Thoracic aorta (tissue), 2 donors: Measurements from ENCODE around the gene OTOA. TPM values are rescaled to one million over a fixed set of nuclear protein-coding genes. Genes with fewer than 3 reads are reported as not detected.
A peak's percentile ranks its signal among the peaks of the same experiment; 100 is the strongest.
"Not testable (repeated sequence)": the region's sequence is repeated elsewhere in the genome, so short reads cannot be mapped to it uniquely, and the experiment has no call there.

Source experiments
- ATAC-seq: fragments of 150-250 bp; one replicate; pipeline ENCODE4 v1.8.0; 2017; ENCODE audit warnings: low read depth; ENCODE audit not compliant: insufficient number of reproducible peaks, low FRiP score
- DNase-seq: peaks from one replicate; pipeline ENCODE4 v3.0.0-alpha.2; 2020; ENCODE audit warnings: low spot score
- H3K27ac ChIP-seq, 2 donors: fragments of 200-600 bp; sonication (generic); 1 replicate in 1 of 2; 2 replicates in 1 of 2; pipeline ENCODE4 v1.5.1; 2016; ENCODE audit warnings: mild to moderate bottlenecking in 2 of 2, moderate library complexity in 2 of 2
- H3K27me3 ChIP-seq: fragments of 200-600 bp; sonication (generic); replicated peaks from 2 replicates; pipeline ENCODE4 v1.6.0; 2016; ENCODE audit warnings: mild to moderate bottlenecking; ENCODE audit not compliant: insufficient read depth
- H3K36me3 ChIP-seq: fragments of 200-600 bp; sonication (generic); one replicate; pipeline ENCODE4 v1.5.1; 2016
- H3K4me1 ChIP-seq, 2 donors: fragments of 200-600 bp; sonication (generic); 1 replicate in 1 of 2; 2 replicates in 1 of 2; pipeline versions ENCODE4 v1.5.1 to v1.6.0; 2016; ENCODE audit warnings: low read depth in 2 of 2, mild to moderate bottlenecking in 1 of 2; ENCODE audit not compliant: control insufficient read depth in 1 of 2
- H3K4me3 ChIP-seq: fragments of 200-600 bp; sonication (generic); 2 replicates; pipeline ENCODE4 v1.5.1; 2016; ENCODE audit warnings: mild to moderate bottlenecking
- H3K9me3 ChIP-seq: fragments of 200-600 bp; sonication (generic); 2 replicates; pipeline ENCODE4 v1.5.1; 2016
- total RNA-seq, 2 donors: library from RNA; depleted of rRNA; stranded (reverse); fragments of >200 nt; gene quantifications; one replicate each; pipeline versions ENCODE4 v1.1.0 to v1.2.3, GENCODE V29; 2016
- TF ChIP-seq, protein P1 (sequence below): fragments of 200-600 bp; sonication (generic); IDR thresholded peaks from one replicate; pipeline ENCODE4 v1.5.1; 2019; ENCODE audit warnings: antibody characterized with exemption

OTOA gene
- total RNA-seq, 2 donors from 2014 or later = 0.21 TPM; not detected in 1

DNA sequence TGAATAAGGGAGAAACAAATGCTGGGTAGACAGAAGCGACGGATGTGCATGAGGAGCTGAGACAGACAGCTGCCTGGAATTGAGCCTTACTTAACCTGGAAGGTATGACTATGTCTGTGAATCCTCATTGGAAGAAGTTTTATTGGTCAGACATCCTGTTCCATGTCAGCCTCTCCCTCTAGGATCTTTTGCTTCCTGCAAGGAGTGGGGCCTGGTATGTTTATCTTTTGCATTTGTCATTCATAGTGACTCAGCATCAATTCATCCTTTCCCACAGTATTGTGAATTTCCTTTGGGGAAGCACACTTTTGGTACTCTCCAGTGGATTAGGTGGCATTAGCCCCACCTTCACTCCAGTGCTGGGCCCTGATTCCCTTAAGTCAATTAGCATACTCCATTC is 105.5 kb downstream of the OTOA start:
- not testable (repeated sequence) for H3K27me3 ChIP-seq, ATAC-seq, H3K9me3 ChIP-seq, DNase-seq, H3K36me3 ChIP-seq, H3K4me3 ChIP-seq, H3K4me1 ChIP-seq, H3K27ac ChIP-seq

DNA sequence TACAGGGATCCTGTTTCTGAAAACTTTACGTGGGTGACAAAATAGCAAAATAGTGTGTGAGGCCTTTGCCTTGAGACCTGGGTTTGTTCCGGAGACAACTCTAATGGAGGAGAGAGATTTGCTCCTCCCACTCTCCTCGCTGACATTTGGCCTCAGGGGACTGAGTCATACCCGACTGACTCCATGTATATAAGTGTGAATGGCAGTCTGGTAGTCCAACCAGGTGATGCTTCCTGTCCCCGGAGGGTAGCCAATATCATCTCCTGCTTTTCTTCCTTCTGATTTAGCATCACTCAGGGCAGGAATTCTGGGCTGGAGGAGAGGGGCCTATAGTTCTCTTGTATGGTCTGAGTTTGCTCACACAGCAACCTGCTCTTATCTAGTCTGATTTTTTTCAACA is 106.8 kb downstream of the OTOA start:
- not testable (repeated sequence) for ATAC-seq, DNase-seq, H3K36me3 ChIP-seq

DNA sequence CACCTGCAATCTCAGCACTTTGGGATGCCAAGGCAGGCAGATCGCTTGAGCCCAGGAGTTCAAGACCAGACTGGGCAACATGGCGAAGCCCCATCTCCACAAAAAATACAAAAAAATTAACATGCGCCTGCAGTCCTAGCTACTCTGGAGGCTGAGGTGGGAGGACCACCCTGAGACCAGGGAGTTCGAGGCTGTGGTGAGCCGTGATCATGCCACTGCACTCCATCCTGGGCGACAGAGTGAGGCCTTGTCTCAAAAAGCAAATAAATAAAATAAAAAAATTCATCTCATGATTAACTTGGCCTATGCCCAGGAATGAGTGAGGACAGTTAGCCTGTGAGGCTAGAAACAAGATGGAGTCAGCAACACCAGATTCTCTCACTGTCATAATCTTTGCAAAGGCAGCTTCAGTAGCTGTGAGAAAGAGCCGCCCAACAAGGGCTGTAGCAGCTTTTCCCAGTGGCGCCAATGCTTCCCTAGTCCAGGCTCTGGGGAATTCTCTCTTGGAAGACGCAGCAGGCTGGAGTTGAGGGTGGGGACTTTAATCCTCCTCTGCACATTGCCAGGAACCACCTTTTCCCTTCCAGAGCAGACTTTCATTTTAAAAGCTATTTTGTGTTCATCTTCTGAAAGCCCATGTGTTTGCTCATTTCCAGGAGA is 108.9 kb downstream of the OTOA start:
- not testable (repeated sequence) for H3K9me3 ChIP-seq, ATAC-seq, H3K4me3 ChIP-seq

More for the DNA sequence above, 106.8 kb downstream of the OTOA start:
- H3K27me3 ChIP-seq, H3K4me1 ChIP-seq, H3K27ac ChIP-seq, H3K4me3 ChIP-seq, H3K9me3 ChIP-seq: not testable (repeated sequence)

DNA sequence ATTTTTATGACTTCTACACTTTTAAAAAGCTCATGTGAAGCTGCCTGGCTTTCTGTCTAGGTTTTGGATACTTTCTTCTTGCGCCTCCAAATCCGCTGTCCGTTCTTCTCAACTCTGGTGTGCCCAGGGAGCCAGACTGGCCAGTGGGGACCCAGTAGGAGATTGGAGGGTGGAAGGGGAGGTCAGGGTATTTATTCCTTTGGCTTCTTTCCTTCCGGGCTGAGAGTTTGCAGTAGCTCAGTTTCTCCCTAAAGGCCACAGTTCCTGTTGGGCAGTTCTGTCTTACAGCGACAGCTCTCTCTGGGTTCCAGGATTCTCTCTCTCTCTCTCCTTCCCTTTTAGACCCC is 109.4 kb downstream of the OTOA start:
- DNase-seq, H3K27ac ChIP-seq, H3K9me3 ChIP-seq, H3K27me3 ChIP-seq, H3K4me1 ChIP-seq, ATAC-seq, H3K36me3 ChIP-seq, H3K4me3 ChIP-seq: not testable (repeated sequence)

More for the DNA sequence above, 108.9 kb downstream of the OTOA start:
- H3K27me3 ChIP-seq, H3K36me3 ChIP-seq, DNase-seq, H3K4me1 ChIP-seq, H3K27ac ChIP-seq: not testable (repeated sequence)

DNA sequence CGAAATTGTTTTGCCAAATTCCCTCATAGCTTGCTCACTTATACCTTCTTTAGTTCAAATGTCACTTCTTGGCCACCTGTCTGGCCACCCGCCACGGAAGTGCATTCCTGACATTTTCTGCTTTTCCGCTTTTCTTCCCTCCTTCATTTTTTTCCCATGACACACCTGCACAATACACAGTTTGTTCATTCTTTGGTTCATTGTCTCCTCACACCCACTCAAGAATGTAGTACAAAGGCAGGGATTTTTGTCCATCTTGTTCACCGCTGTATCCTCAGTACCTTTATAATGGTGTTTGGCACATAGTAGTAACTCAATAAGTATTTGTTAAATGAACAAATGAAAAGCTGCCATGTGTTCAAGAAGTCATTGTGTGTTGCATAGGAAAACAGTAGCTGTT is 116.8 kb downstream of the OTOA start:
- H3K4me1 ChIP-seq, H3K27me3 ChIP-seq, ATAC-seq, H3K9me3 ChIP-seq, H3K4me3 ChIP-seq, H3K36me3 ChIP-seq, DNase-seq, H3K27ac ChIP-seq: not testable (repeated sequence)

DNA sequence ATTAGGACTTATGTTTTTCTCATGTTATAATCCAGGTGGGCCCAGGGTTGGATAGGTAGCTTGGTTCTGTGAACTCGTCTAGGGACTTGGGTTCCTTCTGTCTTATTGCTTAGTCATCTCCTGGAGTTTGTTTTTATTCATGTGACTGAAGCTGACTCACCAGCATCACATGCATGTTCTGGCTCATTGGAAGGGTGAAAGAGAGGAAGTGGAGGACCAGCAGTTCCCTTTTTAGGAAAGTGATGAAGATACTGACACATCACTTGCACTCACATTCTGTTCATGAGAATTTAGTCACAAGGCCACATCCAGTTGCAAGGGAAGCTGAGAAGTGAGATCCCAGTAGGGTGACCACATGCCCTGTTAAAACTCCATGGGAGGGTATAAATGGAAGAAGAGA is 126.7 kb downstream of the OTOA start:
- peak; percentile 59 for ATAC-seq
- H3K9me3 ChIP-seq, H3K36me3 ChIP-seq, DNase-seq, H3K27ac ChIP-seq, H3K4me1 ChIP-seq, H3K27me3 ChIP-seq, H3K4me3 ChIP-seq: not testable (repeated sequence)

DNA sequence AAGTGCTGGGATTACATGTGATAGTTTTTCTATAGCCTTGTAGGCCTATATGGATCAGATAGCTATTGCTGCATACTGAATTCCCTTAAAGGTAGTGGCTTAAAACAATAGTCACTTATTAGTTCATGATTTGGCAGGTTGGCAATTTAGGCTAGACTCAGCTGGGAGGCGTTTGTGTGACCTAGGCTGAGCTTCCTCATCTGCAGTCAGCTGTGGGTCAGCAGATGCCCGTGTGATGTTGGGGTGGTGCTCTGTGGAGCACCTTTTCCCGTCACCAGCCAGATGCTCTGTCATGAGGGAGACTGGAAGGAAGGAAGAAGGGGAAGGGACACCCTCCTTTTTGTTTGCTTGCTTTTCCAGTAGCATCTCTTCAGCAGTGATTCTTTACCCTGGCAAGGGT is 129.5 kb downstream of the OTOA start:
- DNase-seq, ATAC-seq, H3K9me3 ChIP-seq: not testable (repeated sequence)

DNA sequence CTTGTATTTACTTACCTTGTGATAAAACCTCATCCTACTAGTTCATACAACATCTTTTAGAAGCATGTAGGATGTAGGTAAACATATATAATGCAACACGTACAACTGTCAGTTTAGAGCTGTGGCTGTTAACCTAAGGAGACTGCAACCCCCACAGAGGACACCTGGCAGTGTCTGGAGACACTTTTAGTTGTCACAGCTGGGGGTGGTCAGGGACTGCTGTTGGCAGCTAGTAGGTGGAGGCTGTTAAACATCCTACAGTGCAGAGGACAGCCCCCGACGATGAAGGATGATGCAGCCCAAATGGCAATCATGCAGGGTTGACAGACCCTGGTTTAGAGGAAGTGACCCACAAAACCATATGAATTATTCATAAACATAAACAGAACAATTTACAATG is 134.8 kb downstream of the OTOA start:
- not testable (repeated sequence) for H3K4me3 ChIP-seq, H3K9me3 ChIP-seq, H3K4me1 ChIP-seq, H3K27me3 ChIP-seq, ATAC-seq, DNase-seq, H3K27ac ChIP-seq, H3K36me3 ChIP-seq

More for the DNA sequence above, 129.5 kb downstream of the OTOA start:
- not testable (repeated sequence) for H3K27ac ChIP-seq, H3K4me3 ChIP-seq, H3K36me3 ChIP-seq, H3K4me1 ChIP-seq, H3K27me3 ChIP-seq

DNA sequence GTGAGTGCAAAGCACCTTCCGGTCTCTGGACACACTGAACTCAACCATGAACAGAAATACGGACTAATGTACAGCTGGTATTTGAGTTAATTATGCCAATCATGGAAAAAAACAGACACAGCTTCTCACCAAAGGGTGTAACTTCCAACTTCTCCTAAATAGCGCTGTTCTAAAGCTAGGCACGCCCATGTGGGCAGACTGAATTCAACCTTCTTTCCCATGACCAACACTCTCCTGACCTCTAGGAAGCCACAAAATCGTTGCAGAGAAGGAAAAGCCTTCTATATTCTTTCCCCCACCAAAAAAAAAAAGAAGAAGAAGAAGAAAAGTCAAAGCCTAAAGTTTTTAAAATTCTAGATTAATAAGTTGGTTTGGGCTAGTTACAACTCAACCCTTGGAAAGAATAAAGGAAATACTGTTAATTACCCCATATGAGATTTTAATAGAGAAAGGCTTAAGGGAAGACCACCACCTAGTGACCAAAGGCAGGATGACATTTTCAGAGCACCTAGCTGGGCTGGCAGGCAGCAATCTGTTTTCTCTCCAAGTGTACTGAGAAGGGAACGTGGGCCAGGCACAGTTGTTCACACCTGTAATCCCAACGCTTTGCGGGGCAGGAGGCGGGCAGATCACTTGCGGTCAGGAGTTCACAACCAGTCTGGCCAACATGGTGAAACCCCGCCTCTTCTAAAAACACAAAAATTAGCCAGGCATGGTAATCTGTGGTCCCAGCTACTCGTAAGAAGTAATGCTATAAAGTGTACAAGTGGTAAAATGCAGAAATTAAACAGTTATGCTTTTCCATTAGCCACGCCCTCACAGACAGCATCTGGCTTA is 138.0 kb downstream of the OTOA start:
- H3K4me3 ChIP-seq, H3K4me1 ChIP-seq, H3K9me3 ChIP-seq, H3K36me3 ChIP-seq, ATAC-seq, DNase-seq, H3K27ac ChIP-seq, H3K27me3 ChIP-seq: not testable (repeated sequence)
- TF ChIP-seq, protein P1, sequence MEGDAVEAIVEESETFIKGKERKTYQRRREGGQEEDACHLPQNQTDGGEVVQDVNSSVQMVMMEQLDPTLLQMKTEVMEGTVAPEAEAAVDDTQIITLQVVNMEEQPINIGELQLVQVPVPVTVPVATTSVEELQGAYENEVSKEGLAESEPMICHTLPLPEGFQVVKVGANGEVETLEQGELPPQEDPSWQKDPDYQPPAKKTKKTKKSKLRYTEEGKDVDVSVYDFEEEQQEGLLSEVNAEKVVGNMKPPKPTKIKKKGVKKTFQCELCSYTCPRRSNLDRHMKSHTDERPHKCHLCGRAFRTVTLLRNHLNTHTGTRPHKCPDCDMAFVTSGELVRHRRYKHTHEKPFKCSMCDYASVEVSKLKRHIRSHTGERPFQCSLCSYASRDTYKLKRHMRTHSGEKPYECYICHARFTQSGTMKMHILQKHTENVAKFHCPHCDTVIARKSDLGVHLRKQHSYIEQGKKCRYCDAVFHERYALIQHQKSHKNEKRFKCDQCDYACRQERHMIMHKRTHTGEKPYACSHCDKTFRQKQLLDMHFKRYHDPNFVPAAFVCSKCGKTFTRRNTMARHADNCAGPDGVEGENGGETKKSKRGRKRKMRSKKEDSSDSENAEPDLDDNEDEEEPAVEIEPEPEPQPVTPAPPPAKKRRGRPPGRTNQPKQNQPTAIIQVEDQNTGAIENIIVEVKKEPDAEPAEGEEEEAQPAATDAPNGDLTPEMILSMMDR = peak; percentile 17

DNA sequence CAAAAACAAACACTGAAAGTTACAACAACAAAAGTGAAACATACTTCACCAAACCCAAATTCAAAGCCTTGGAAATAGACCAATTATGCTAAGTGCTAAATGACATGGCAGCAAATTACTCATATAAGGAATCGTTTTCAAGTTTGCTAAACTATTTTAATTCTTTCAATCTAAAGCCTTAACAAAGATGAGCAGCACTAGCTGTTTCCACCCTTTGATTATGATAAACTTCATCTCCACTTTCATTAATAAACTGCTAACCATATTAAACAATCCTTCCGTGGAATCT is 138.6 kb downstream of the OTOA start:
- not testable (repeated sequence) for H3K27me3 ChIP-seq, ATAC-seq, H3K4me3 ChIP-seq, H3K27ac ChIP-seq, H3K36me3 ChIP-seq, DNase-seq, H3K4me1 ChIP-seq, H3K9me3 ChIP-seq
